Hair follicle dermal papilla cell (primary cell): ENCODE results near the gene CINP. TPM values are rescaled to one million over a fixed set of nuclear protein-coding genes. Genes with fewer than 3 reads are reported as not detected.

Experiments used
- total RNA-seq: library from RNA; depleted of rRNA; stranded (reverse); fragments of >200 nt; gene quantifications from 2 replicates; pipeline ENCODE4 v1.2.3, GENCODE V29; 2012

Gene CINP
- total RNA-seq, result 30.2 and 31.3 TPM in 2 replicates

GRCh38 chr14:102362545-102363181, at the start of gene CINP, which contains the start of gene TECPR2:
TSS of gene CINP (minus strand) at chr14:102362890. CDS start at chr14:102362851, 39 bp downstream.
TSS of gene TECPR2 (plus strand) at chr14:102362941. CDS start at chr14:102376722, 13,781 bp downstream.

GRCh38 chr14:102319351-102320032, 43.2 kb downstream of the CINP start, which contains the start of gene ZNF839:
TSS of gene ZNF839 (plus strand) at chr14:102319746. CDS start at chr14:102319766, 20 bp downstream.

GRCh38 chr14:102304611-102305506, 57.8 kb downstream of the CINP start, which contains the start of gene MOK:
TSS of gene MOK (minus strand) at chr14:102305164. CDS start at chr14:102304968, 196 bp downstream.

Other genes with a start within 250 kb of the CINP start
- gene WDR20, start 223.0 kb downstream of the CINP start, total RNA-seq, result 19.1 and 21.9 TPM in 2 replicates
- 13.8 and 15.3 TPM in 2 replicates for gene MOK, start 57.7 kb downstream of the CINP start, total RNA-seq
- 6.4 and 10.7 TPM in 2 replicates for gene ZNF839, start 43.1 kb downstream of the CINP start, total RNA-seq
- 20.3 and 24.0 TPM in 2 replicates for gene TECPR2, start 51 bp upstream of the CINP start, total RNA-seq
- gene ANKRD9, start 146.9 kb upstream of the CINP start, total RNA-seq, result 12.8 and 14.9 TPM in 2 replicates
- 12.1 and 15.4 TPM in 2 replicates for gene RCOR1, start 229.8 kb upstream of the CINP start, total RNA-seq